CD4-positive, alpha-beta T cell (primary cell): ENCODE measurements around the gene EFCAB8. TPM values are rescaled to one million over a fixed set of nuclear protein-coding genes. Genes with fewer than 3 reads are reported as not detected.

Experiments
- ATAC-seq: fragments of 200-7000 bp; cut with Tn5 transposase; one replicate; pipeline ENCODE4 v1.10.0; 2022; ENCODE audit warnings: mild to moderate bottlenecking; ENCODE audit not compliant: poor library complexity
- CTCF ChIA-PET: fragments of 350-600 bp; sonication (Branson Sonifier 250); formaldehyde crosslinking; loops from one replicate; lab custom pipeline; 2021; ENCODE audit warnings: antibody characterized with exemption, inconsistent platforms; lab: Charles Lee
- POLR2A ChIA-PET: fragments of 350-600 bp; sonication (Branson Sonifier 250); formaldehyde crosslinking; loops from one replicate; lab custom pipeline; 2021; ENCODE audit warnings: antibody characterized with exemption, inconsistent platforms; lab: Charles Lee
- DNase-seq, 14 experiments: peaks; one replicate each; pipeline ENCODE4 v3.0.0-alpha.2; 2013 to 2020; ENCODE audit warnings: mixed read lengths in 2 of 14
- H3K27ac ChIP-seq, 2 donors: one replicate each; pipeline versions ENCODE4 v1.5.1 to v1.7.0; 2013; ENCODE audit warnings: low read length in 2 of 2, low read depth in 1 of 2, mild to moderate bottlenecking in 1 of 2
- H3K27me3 ChIP-seq, 2 experiments: 1 replicate in 1 of 2; 2 replicates in 1 of 2; pipeline versions ENCODE4 v1.6.1 to v1.7.0; 2013; ENCODE audit warnings: low read length in 2 of 2, control low read depth in 1 of 2, mild to moderate bottlenecking in 1 of 2, moderate library complexity in 1 of 2; ENCODE audit not compliant: insufficient read depth in 2 of 2, control insufficient read depth in 1 of 2
- H3K36me3 ChIP-seq: one replicate; pipeline ENCODE4 v1.6.1; 2013; ENCODE audit warnings: low read length, control low read depth; ENCODE audit not compliant: insufficient read depth
- H3K4me1 ChIP-seq: one replicate; pipeline ENCODE4 v1.6.1; 2013; ENCODE audit warnings: low read length, control low read depth; ENCODE audit not compliant: insufficient read depth
- H3K4me3 ChIP-seq: one replicate; pipeline ENCODE4 v1.5.1; 2013; ENCODE audit warnings: mild to moderate bottlenecking, low read length, moderate library complexity
- H3K9me3 ChIP-seq, 2 experiments: 1 replicate in 1 of 2; 2 replicates in 1 of 2; pipeline versions ENCODE4 v1.6.1 to v1.7.0; 2013; ENCODE audit warnings: low read length in 2 of 2, mild to moderate bottlenecking in 2 of 2, control low read depth in 1 of 2, moderate library complexity in 1 of 2; ENCODE audit not compliant: control insufficient read depth in 1 of 2, insufficient read depth in 1 of 2
- H3K27ac Mint-ChIP-seq: one replicate; pipeline ENCODE4 v1.8.0; 2020; ENCODE audit warnings: mixed read lengths
- H3K27me3 Mint-ChIP-seq: one replicate; pipeline ENCODE4 v1.8.0; 2021; ENCODE audit warnings: mixed read lengths
- H3K36me3 Mint-ChIP-seq: one replicate; pipeline ENCODE4 v1.8.0; 2021; ENCODE audit warnings: low read depth, mixed read lengths
- H3K4me1 Mint-ChIP-seq: one replicate; pipeline ENCODE4 v1.8.0; 2021; ENCODE audit warnings: low read depth, mixed read lengths
- H3K4me3 Mint-ChIP-seq: one replicate; pipeline ENCODE4 v1.8.0; 2020; ENCODE audit warnings: mild to moderate bottlenecking, mixed read lengths
- H3K9me3 Mint-ChIP-seq: one replicate; pipeline ENCODE4 v1.8.0; 2020; ENCODE audit warnings: mixed read lengths
- CTCF ChIP-seq: fragments of 200-600 bp; IDR thresholded peaks from one replicate; pipeline ENCODE4 v1.8.0; 2022; ENCODE audit warnings: antibody characterized with exemption, mild to moderate bottlenecking
- intact Hi-C, 2 experiments: fragments of 100-400 bp; cut with DNase I in 1 of 2; cut with micrococcal nuclease in 1 of 2; formaldehyde crosslinking; loops; one replicate each; pipeline versions ENCODE4 v1.15.1 to v1.9.0; 2023 to 2025; cut with DNase I, micrococcal nuclease
- total RNA-seq, 174 experiments: library from RNA in 2 of 174; stranded (reverse) in 2 of 174; gene quantifications; one replicate each; pipeline ENCODE4 v1.2.3 and lab custom pipeline; 2021 to 2026

Gene EFCAB8
- total RNA-seq, 2 experiments from 2014 or later: 0.81 to 2.5 TPM

GRCh38 chr20:32970115-32970972, 111.6 kb downstream of the EFCAB8 start:
- ATAC-seq (no peak), DNase-seq (peak in 1 of 14 experiments; percentile 22)
- Histone ChIP-seq H3K36me3 (no peaks in the 10 kb centered on the region), H3K9me3 (no peaks in the 10 kb centered on the region), H3K27ac (peak overlapping the region; percentile 87 to 98), H3K4me1 (peaks cover 99% of the 10 kb centered on the region), H3K27me3 (no peaks in the 10 kb centered on the region), H3K4me3 (peak overlapping the region; percentile 19)
- ChIA-PET CTCF (interaction anchor here (2.2 kb wide), 1 partner anchor 25 kb away, joined by 5 read pairs; no protein-coding TSS in a partner anchor), POLR2A (interaction anchor here (0.8 to 1.3 kb wide), 3 partner anchors 20 to 25 kb away, joined by 3 to 6 read pairs (median 3); no protein-coding TSS in a partner anchor)
- no peaks in the 10 kb centered on the region for H3K27me3 Mint-ChIP-seq
- H3K36me3 Mint-ChIP-seq: no peaks in the 10 kb centered on the region
- H3K9me3 Mint-ChIP-seq: no peaks in the 10 kb centered on the region
- no peak for TF ChIP-seq CTCF
- intact Hi-C loops: no loop called here
- H3K27ac Mint-ChIP-seq: no peak overlapping the region
- H3K4me1 Mint-ChIP-seq: peaks cover 55% of the 10 kb centered on the region
- H3K4me3 Mint-ChIP-seq: peak overlapping the region; percentile 21

GRCh38 chr20:32970973-32971300, 112.2 kb downstream of the EFCAB8 start:
- intact Hi-C loops: no loop called here
- Histone ChIP-seq H3K4me1 (peaks cover 99% of the 10 kb centered on the region), H3K27ac (peak overlapping the region; percentile 87 to 98), H3K36me3 (no peaks in the 10 kb centered on the region), H3K27me3 (no peaks in the 10 kb centered on the region), H3K9me3 (peaks cover 4 to 5% of the 10 kb centered on the region in 2 experiments), H3K4me3 (peak overlapping the region; percentile 19)
- ChIA-PET POLR2A (interaction anchor here (0.8 to 3.9 kb wide), 5 partner anchors 20 to 29 kb away, joined by 3 to 31 read pairs (median 6); no protein-coding TSS in a partner anchor), CTCF (interaction anchor here (1.4 to 2.2 kb wide), 2 partner anchors 25 to 69 kb away, joined by 5 to 6 read pairs; no protein-coding TSS in a partner anchor)
- H3K27ac Mint-ChIP-seq: no peak overlapping the region
- ATAC-seq: no peak
- H3K4me3 Mint-ChIP-seq: peak overlapping the region; percentile 5
- H3K27me3 Mint-ChIP-seq: no peaks in the 10 kb centered on the region
- no peaks in the 10 kb centered on the region for H3K9me3 Mint-ChIP-seq
- no peaks in the 10 kb centered on the region for H3K36me3 Mint-ChIP-seq
- no peak for TF ChIP-seq CTCF
- H3K4me1 Mint-ChIP-seq: peaks cover 49% of the 10 kb centered on the region
- DNase-seq: peak in 2 of 14 experiments; percentile 24 to 33

GRCh38 chr20:32971703-32972161, 113.0 kb downstream of the EFCAB8 start:
- ATAC-seq (peak; percentile 36), DNase-seq (peak in 7 of 14 experiments; percentile 22 to 70 (median 47))
- H3K4me1 ChIP-seq: peaks cover 99% of the 10 kb centered on the region
- H3K4me3 ChIP-seq: peak overlapping the region; percentile 19
- TF ChIP-seq CTCF: no peak
- Mint-ChIP-seq H3K9me3 (peaks cover 2% of the 10 kb centered on the region), H3K4me1 (peaks cover 46% of the 10 kb centered on the region), H3K27me3 (no peaks in the 10 kb centered on the region), H3K27ac (no peak overlapping the region), H3K4me3 (no peak overlapping the region), H3K36me3 (peaks cover 3% of the 10 kb centered on the region)
- no peaks in the 10 kb centered on the region for H3K36me3 ChIP-seq
- POLR2A ChIA-PET: interaction anchor here (0.7 to 3.9 kb wide), 15 partner anchors 10 to 1705 kb away, joined by 3 to 31 read pairs (median 6); partner anchors contain the start of genes CBFA2T2, MAPRE1, PIGU and SUN5
- H3K27ac ChIP-seq: peak overlapping the region; percentile 87 to 98
- intact Hi-C loops: loop anchor here in 1 of 2 experiments (2.0 kb wide), 2 partner anchors 21 to 27 kb away; no protein-coding TSS in a partner anchor
- no peaks in the 10 kb centered on the region for H3K27me3 ChIP-seq
- H3K9me3 ChIP-seq: peaks cover 12% of the 10 kb centered on the region in 2 experiments
- CTCF ChIA-PET: interaction anchor here (1.3 to 2.2 kb wide), 3 partner anchors 26 to 182 kb away, joined by 3 to 6 read pairs (median 5); no protein-coding TSS in a partner anchor
